PC-9 (cell line): ENCODE measurements around the gene CYP2R1. TPM values are rescaled to one million over a fixed set of nuclear protein-coding genes. Genes with fewer than 3 reads are reported as not detected.
"Not testable (repeated sequence)": the region's sequence is repeated elsewhere in the genome, so short reads cannot be mapped to it uniquely, and the experiment has no call there.

Experiments
- BruUV-seq: library from RNA; stranded (reverse); fragments of 400-500 nt; replicated peaks from 2 replicates; lab custom pipeline; 2021; lab: Mats Ljungman, UMichigan
- CTCF ChIA-PET: fragments of 300-600 bp; sonication (Branson Sonifier 250); formaldehyde crosslinking; loops from one replicate; lab custom pipeline; 2022; ENCODE audit warnings: antibody characterized with exemption; lab: Charles Lee
- POLR2A ChIA-PET: fragments of 300-600 bp; sonication (Branson Sonifier 250); formaldehyde crosslinking; loops from one replicate; lab custom pipeline; 2022; ENCODE audit warnings: antibody characterized with exemption; ENCODE audit not compliant: unreplicated experiment; lab: Charles Lee
- DNase-seq, 2 experiments: peaks; one replicate each; pipeline versions ENCODE4 v3.0.0 to v3.0.0-alpha.2; 2015 to 2022; ENCODE audit warnings: mixed read lengths in 1 of 2
- H2AFZ ChIP-seq: fragments of 200-600 bp; sonication (generic); 2 replicates; pipeline ENCODE4 v1.8.1; 2017; ENCODE audit warnings: antibody characterized with exemption
- H3F3A ChIP-seq: fragments of 200-600 bp; sonication (generic); 2 replicates; pipeline ENCODE4 v1.8.1; 2017; ENCODE audit warnings: antibody characterized with exemption, mild to moderate bottlenecking, low read depth; ENCODE audit not compliant: insufficient read depth
- H3K27ac ChIP-seq: fragments of 200-600 bp; sonication (generic); 2 replicates; pipeline ENCODE4 v1.6.1; 2016; ENCODE audit warnings: mixed run types
- H3K27me3 ChIP-seq: fragments of 200-600 bp; sonication (generic); 2 replicates; pipeline ENCODE4 v1.6.1; 2016; ENCODE audit warnings: low read depth, mixed run types; ENCODE audit not compliant: insufficient read depth
- H3K36me3 ChIP-seq: fragments of 200-600 bp; sonication (generic); 2 replicates; pipeline ENCODE4 v1.6.1; 2016; ENCODE audit warnings: low read depth, mixed run types
- H3K4me1 ChIP-seq: fragments of 200-600 bp; sonication (generic); replicated peaks from 2 replicates; pipeline ENCODE4 v1.6.1; 2016; ENCODE audit warnings: mixed run types; ENCODE audit not compliant: insufficient read depth
- H3K4me2 ChIP-seq: fragments of 200-600 bp; sonication (generic); 2 replicates; pipeline ENCODE4 v1.6.1; 2017; ENCODE audit warnings: mixed run types
- H3K4me3 ChIP-seq: fragments of 200-600 bp; sonication (generic); 2 replicates; pipeline ENCODE4 v1.6.1; 2016; ENCODE audit warnings: mixed run types
- H3K79me2 ChIP-seq: fragments of 200-600 bp; sonication (generic); 2 replicates; pipeline ENCODE4 v1.6.1; 2017; ENCODE audit warnings: low read depth, mixed run types
- H3K9me2 ChIP-seq: fragments of 200-600 bp; sonication (generic); 2 replicates; pipeline ENCODE4 v1.8.1; 2017; ENCODE audit warnings: mild to moderate bottlenecking; ENCODE audit not compliant: insufficient read depth
- H3K9me3 ChIP-seq: fragments of 200-600 bp; sonication (generic); 2 replicates; pipeline ENCODE4 v1.8.1; 2016; ENCODE audit warnings: low read depth; ENCODE audit not compliant: insufficient read depth
- H4K20me1 ChIP-seq: fragments of 200-600 bp; sonication (generic); 2 replicates; pipeline ENCODE4 v1.8.1; 2017; ENCODE audit not compliant: insufficient read depth
- CTCF ChIP-seq: fragments of 200-600 bp; sonication (generic); conservative IDR thresholded peaks from 2 replicates; pipeline ENCODE4 v1.6.1; 2017; ENCODE audit warnings: mixed run types, antibody characterized with exemption, mild to moderate bottlenecking, moderate library complexity
- EZH2 ChIP-seq: fragments of 200-600 bp; sonication (generic); IDR thresholded peaks from 2 replicates; pipeline ENCODE4 v1.8.0; 2017; ENCODE audit warnings: antibody characterized with exemption, low read depth
- intact Hi-C: fragments of 100-400 bp; cut with micrococcal nuclease; formaldehyde crosslinking; loops from one replicate; pipeline ENCODE4 v1.10.0; 2022; ENCODE audit not compliant: unreplicated experiment
- total RNA-seq: library from RNA; stranded (reverse); gene quantifications from 2 replicates; pipeline ENCODE4 v1.2.3, GENCODE V29; 2021

CYP2R1 gene
- total RNA-seq, 1 experiment from 2014 or later = 7.2 TPM

- ChIA-PET POLR2A (no interaction called here), CTCF (no interaction called here)
- H3K4me2 ChIP-seq = no peak overlapping the region
- no TSS peak for BruUV-seq
- H3K27ac ChIP-seq = no peak overlapping the region
- no peaks in the 10 kb centered on the region for H3K36me3 ChIP-seq
- no peaks in the 10 kb centered on the region for H3K27me3 ChIP-seq
- no peaks in the 10 kb centered on the region for H3F3A ChIP-seq
- intact Hi-C loops = no loop called here
- no peaks in the 10 kb centered on the region for H3K9me3 ChIP-seq
- no peak overlapping the region for H3K4me3 ChIP-seq
- no peaks in the 10 kb centered on the region for H3K9me2 ChIP-seq
- no peak overlapping the region for H2AFZ ChIP-seq
- no peaks in the 10 kb centered on the region for H4K20me1 ChIP-seq
- no peaks in the 10 kb centered on the region for H3K79me2 ChIP-seq
- no peak for TF ChIP-seq CTCF
- TF ChIP-seq EZH2 = no peak
- no peak for DNase-seq
- no peaks in the 10 kb centered on the region for H3K4me1 ChIP-seq
Observed at GRCh38 chr11:14872032-14872431, 20.0 kb downstream of the CYP2R1 start.

DNA sequence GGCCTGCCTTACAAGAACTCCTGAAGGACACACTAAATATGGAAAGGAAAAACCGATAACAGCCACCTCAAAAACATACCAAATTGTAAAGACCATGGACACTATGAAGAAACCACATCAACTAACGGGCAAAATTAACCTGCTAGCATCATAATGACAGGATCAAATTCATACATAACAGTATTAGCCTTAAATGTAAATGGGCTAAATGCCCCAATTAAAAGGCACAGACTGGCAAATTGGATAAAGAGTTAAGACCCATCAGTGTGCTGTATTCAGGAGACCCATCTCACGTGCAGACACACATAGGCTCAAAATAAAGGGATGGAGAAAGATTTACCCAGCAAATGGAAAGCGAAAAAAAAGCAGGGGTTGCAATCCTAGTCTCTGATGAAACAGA, 28.3 kb downstream of the CYP2R1 start:
- H3F3A ChIP-seq, H3K27me3 ChIP-seq, H3K4me3 ChIP-seq, H4K20me1 ChIP-seq, CTCF ChIA-PET, H3K4me2 ChIP-seq, H3K79me2 ChIP-seq, H3K9me2 ChIP-seq, BruUV-seq, intact Hi-C loops, H3K9me3 ChIP-seq, H2AFZ ChIP-seq, H3K27ac ChIP-seq, POLR2A ChIA-PET, H3K36me3 ChIP-seq, DNase-seq, H3K4me1 ChIP-seq: not testable (repeated sequence)

DNA sequence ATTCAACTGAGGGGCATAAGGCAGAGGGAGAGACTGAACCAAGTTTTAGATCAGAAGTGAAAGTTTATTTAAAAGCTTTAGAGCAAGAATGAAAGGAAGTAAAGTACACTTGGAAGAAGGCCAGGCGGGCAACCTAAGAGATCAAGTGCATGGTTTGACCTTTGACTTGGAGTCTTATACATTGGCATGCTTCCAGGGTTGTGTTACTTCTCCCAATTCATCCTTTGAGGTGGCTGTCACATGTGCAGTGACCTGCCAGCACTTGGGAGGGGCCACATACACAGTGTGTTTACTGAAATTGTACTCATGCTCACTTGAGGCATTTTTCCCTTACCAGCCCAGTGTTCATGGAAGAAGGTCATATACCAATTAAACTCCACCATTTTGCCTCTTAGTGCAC, 30.4 kb downstream of the CYP2R1 start:
- Histone ChIP-seq H3K36me3 (no peaks in the 10 kb centered on the region), H3K4me3 (no peak overlapping the region), H3F3A (no peaks in the 10 kb centered on the region), H3K27me3 (no peaks in the 10 kb centered on the region), H3K4me2 (no peak overlapping the region), H3K79me2 (no peaks in the 10 kb centered on the region), H3K9me2 (no peaks in the 10 kb centered on the region), H4K20me1 (no peaks in the 10 kb centered on the region), H3K27ac (no peak overlapping the region), H3K9me3 (no peaks in the 10 kb centered on the region), H2AFZ (no peak overlapping the region), H3K4me1 (no peaks in the 10 kb centered on the region)
- ChIA-PET CTCF (no interaction called here), POLR2A (no interaction called here)
- no peak for DNase-seq
- intact Hi-C loops = no loop called here
- no peak for TF ChIP-seq CTCF
- no peak for TF ChIP-seq EZH2
- no TSS peak for BruUV-seq

GRCh38 chr11:14860511-14860910, 31.5 kb downstream of the CYP2R1 start:
- Histone ChIP-seq H3K36me3 (no peaks in the 10 kb centered on the region), H3K4me1 (no peaks in the 10 kb centered on the region), H3F3A (no peaks in the 10 kb centered on the region), H2AFZ (no peak overlapping the region), H3K4me3 (no peak overlapping the region), H3K9me2 (no peaks in the 10 kb centered on the region), H3K9me3 (no peaks in the 10 kb centered on the region), H3K79me2 (no peaks in the 10 kb centered on the region), H4K20me1 (no peaks in the 10 kb centered on the region), H3K27ac (no peak overlapping the region), H3K4me2 (no peak overlapping the region), H3K27me3 (no peaks in the 10 kb centered on the region)
- ChIA-PET POLR2A (no interaction called here), CTCF (no interaction called here)
- BruUV-seq = no TSS peak
- DNase-seq = no peak
- intact Hi-C loops = no loop called here
- TF ChIP-seq CTCF (no peak), EZH2 (no peak)
